Cardiac fibroblast (primary cell): ENCODE measurements around the gene CCDC27.

ENCODE experiments used
- DNase-seq, 2 donors: peaks; one replicate each; pipeline versions ENCODE4 v3.0.0 to v3.0.0-alpha.2; 2010; ENCODE audit warnings: low read depth in 2 of 2
- H3K4me3 ChIP-seq, 2 donors: replicated peaks in 1 of 2; 1 replicate in 1 of 2; 2 replicates in 1 of 2; pipeline ENCODE4 v1.5.1; 2011; ENCODE audit warnings: low read depth in 2 of 2, low read length in 2 of 2, mild to moderate bottlenecking in 2 of 2, moderate library complexity in 1 of 2
- CTCF ChIP-seq: IDR thresholded peaks from one replicate; pipeline ENCODE4 v1.5.1; 2011; ENCODE audit warnings: low read depth, mild to moderate bottlenecking, low read length, inconsistent platforms

CCDC27 gene

GRCh38 chr1:3786468-3787348 is 34.5 kb downstream of the CCDC27 start:
- TF ChIP-seq CTCF: no peak
- DNase-seq: no peak
- no peak overlapping the region for H3K4me3 ChIP-seq

- no peak overlapping the region for H3K4me3 ChIP-seq
- DNase-seq: no peak
- no peak for TF ChIP-seq CTCF
Observed at GRCh38 chr1:3787349-3787715, 35.1 kb downstream of the CCDC27 start.

- TF ChIP-seq CTCF: no peak
- no peak for DNase-seq
- no peak overlapping the region for H3K4me3 ChIP-seq
Observed at GRCh38 chr1:3787745-3788605, 35.7 kb downstream of the CCDC27 start.

GRCh38 chr1:3788756-3789420 is 36.6 kb downstream of the CCDC27 start:
- no peak overlapping the region for H3K4me3 ChIP-seq
- no peak for DNase-seq
- no peak for TF ChIP-seq CTCF

- DNase-seq: no peak
- H3K4me3 ChIP-seq: no peak overlapping the region
- TF ChIP-seq CTCF: no peak
Observed at GRCh38 chr1:3789421-3790300, 37.4 kb downstream of the CCDC27 start.

GRCh38 chr1:3790500-3790923 is 38.3 kb downstream of the CCDC27 start:
- H3K4me3 ChIP-seq: no peak overlapping the region
- no peak for TF ChIP-seq CTCF
- DNase-seq: no peak
